WTC11 (cell line): ENCODE results near the gene PIK3C2B. TPM values are rescaled to one million over a fixed set of nuclear protein-coding genes. Genes with fewer than 3 reads are reported as not detected.

ENCODE experiments used
- ATAC-seq: fragments of 200-7000 bp; cut with Tn5 transposase; 2 replicates; pipeline ENCODE4 v1.10.0; 2021; ENCODE audit warnings: mild to moderate bottlenecking, moderate library complexity
- CTCF ChIA-PET: fragments of 300-600 bp; sonication (Branson Sonifier 250); formaldehyde crosslinking; loops from one replicate; lab custom pipeline; 2021; ENCODE audit warnings: antibody characterized with exemption; lab: Charles Lee
- POLR2A ChIA-PET: fragments of 350-600 bp; sonication (Branson Sonifier 250); formaldehyde crosslinking; loops from one replicate; lab custom pipeline; 2021; ENCODE audit warnings: antibody characterized with exemption; lab: Charles Lee
- DNase-seq: peaks from one replicate; pipeline ENCODE4 v3.0.0; 2021; ENCODE audit warnings: low spot score
- H3K27ac Mint-ChIP-seq: 2 replicates; pipeline ENCODE4 v1.8.0; 2021; ENCODE audit warnings: mixed read lengths
- H3K27me3 Mint-ChIP-seq: 2 replicates; pipeline ENCODE4 v1.8.0; 2021; ENCODE audit warnings: low read depth, mild to moderate bottlenecking, moderate library complexity, mixed read lengths
- H3K36me3 Mint-ChIP-seq: 2 replicates; pipeline ENCODE4 v1.8.0; 2021; ENCODE audit warnings: mixed read lengths
- H3K4me1 Mint-ChIP-seq: 2 replicates; pipeline ENCODE4 v1.8.0; 2022; ENCODE audit warnings: mixed read lengths
- H3K4me3 Mint-ChIP-seq: 2 replicates; pipeline ENCODE4 v1.8.0; 2021; ENCODE audit warnings: mild to moderate bottlenecking, moderate library complexity, mixed read lengths
- H3K9me3 Mint-ChIP-seq: 2 replicates; pipeline ENCODE4 v1.8.0; 2021; ENCODE audit warnings: mixed read lengths
- ATF6 ChIP-seq: sonication (generic); formaldehyde crosslinking; IDR thresholded peaks from 2 replicates; pipeline ENCODE4 v1.8.1; 2023; ENCODE audit warnings: mild to moderate bottlenecking, missing genetic modification reagents
- CREB1 ChIP-seq: sonication (generic); formaldehyde crosslinking; IDR thresholded peaks from 2 replicates; pipeline ENCODE4 v1.8.0; 2023; ENCODE audit warnings: mild to moderate bottlenecking, missing genetic modification reagents
- CTCF ChIP-seq: fragments of 200-600 bp; IDR thresholded peaks from 2 replicates; pipeline ENCODE4 v1.8.0; 2022; ENCODE audit warnings: antibody characterized with exemption
- ERG ChIP-seq: fragments of 250-450 bp; sonication (Bioruptor Pico); IDR thresholded peaks from 2 replicates; pipeline ENCODE4 v1.8.0; 2021; ENCODE audit warnings: mild to moderate bottlenecking
- FOXP4 ChIP-seq: sonication (generic); formaldehyde crosslinking; IDR thresholded peaks from 2 replicates; pipeline ENCODE4 v1.8.0; 2022; ENCODE audit warnings: mild to moderate bottlenecking, missing genetic modification reagents
- GTF2I ChIP-seq: fragments of 250-450 bp; sonication (Bioruptor Pico); conservative IDR thresholded peaks from 2 replicates; pipeline ENCODE4 v1.4.0; 2021; ENCODE audit warnings: mild to moderate bottlenecking
- JUN ChIP-seq: sonication (generic); formaldehyde crosslinking; IDR thresholded peaks from 2 replicates; pipeline ENCODE4 v1.8.0; 2023; ENCODE audit warnings: mild to moderate bottlenecking, missing genetic modification reagents
- MAX ChIP-seq: sonication (generic); formaldehyde crosslinking; IDR thresholded peaks from 2 replicates; pipeline ENCODE4 v1.8.0; 2022; ENCODE audit warnings: mild to moderate bottlenecking, missing genetic modification reagents
- MYBL2 ChIP-seq: sonication (generic); formaldehyde crosslinking; IDR thresholded peaks from 2 replicates; pipeline ENCODE4 v1.8.1; 2023; ENCODE audit warnings: mild to moderate bottlenecking, moderate library complexity, missing genetic modification reagents
- NR2C2 ChIP-seq: sonication (generic); formaldehyde crosslinking; IDR thresholded peaks from 2 replicates; pipeline ENCODE4 v1.8.0; 2022; ENCODE audit warnings: mild to moderate bottlenecking, missing genetic modification reagents
- RELA ChIP-seq: sonication (generic); formaldehyde crosslinking; IDR thresholded peaks from 2 replicates; pipeline ENCODE4 v1.8.1; 2022; ENCODE audit warnings: missing genetic modification reagents, mild to moderate bottlenecking, borderline replicate concordance
- SOX15 ChIP-seq: fragments of 250-450 bp; sonication (Bioruptor Pico); IDR thresholded peaks from 2 replicates; pipeline ENCODE4 v1.9.0; 2021; ENCODE audit warnings: mild to moderate bottlenecking
- STAT6 ChIP-seq: sonication (generic); formaldehyde crosslinking; conservative IDR thresholded peaks from 2 replicates; pipeline ENCODE4 v1.8.1; 2023; ENCODE audit warnings: mild to moderate bottlenecking, low read depth, missing genetic modification reagents, moderate library complexity
- TEAD1 ChIP-seq: sonication (generic); formaldehyde crosslinking; IDR thresholded peaks from 2 replicates; pipeline ENCODE4 v1.8.0; 2022; ENCODE audit warnings: mild to moderate bottlenecking, missing genetic modification reagents
- USF1 ChIP-seq: sonication (generic); formaldehyde crosslinking; IDR thresholded peaks from 2 replicates; pipeline ENCODE4 v1.8.0; 2022; ENCODE audit warnings: mild to moderate bottlenecking, missing genetic modification reagents
- ZNF138 ChIP-seq: sonication (generic); formaldehyde crosslinking; conservative IDR thresholded peaks from 2 replicates; pipeline ENCODE4 v1.8.1; 2022; ENCODE audit warnings: mild to moderate bottlenecking, moderate library complexity, missing genetic modification reagents
- ZNF219 ChIP-seq: sonication (generic); formaldehyde crosslinking; IDR thresholded peaks from 2 replicates; pipeline ENCODE4 v1.8.0; 2023; ENCODE audit warnings: missing genetic modification reagents, mild to moderate bottlenecking, borderline replicate concordance
- ZNF281 ChIP-seq: sonication (generic); formaldehyde crosslinking; IDR thresholded peaks from 2 replicates; pipeline ENCODE4 v1.8.0; 2023; ENCODE audit warnings: mild to moderate bottlenecking, missing genetic modification reagents
- ZNF425 ChIP-seq: fragments of 250-450 bp; sonication (Bioruptor Pico); conservative IDR thresholded peaks from 2 replicates; pipeline ENCODE4 v1.9.0; 2021; ENCODE audit warnings: mild to moderate bottlenecking
- total RNA-seq: library from RNA; stranded (reverse); gene quantifications from 3 replicates; pipeline ENCODE4 v1.2.3, GENCODE V29; 2021

The PIK3C2B gene
- total RNA-seq, 1 experiment from 2014 or later = 27.7 TPM

GRCh38 chr1:204478921-204479320 is 15.7 kb downstream of the PIK3C2B start (continued):
- no peak for TF ChIP-seq STAT6 (CRISPR knock-in tag)
- TF ChIP-seq ZNF281 (CRISPR knock-in tag) = no peak
- no peak for TF ChIP-seq MAX (CRISPR knock-in tag)
- no peak for TF ChIP-seq ATF6
- TF ChIP-seq GTF2I (CRISPR knock-in tag) = no peak
- TF ChIP-seq TEAD1 (CRISPR knock-in tag) = no peak
- TF ChIP-seq MYBL2 = no peak
- TF ChIP-seq CTCF = no peak
- TF ChIP-seq ERG (CRISPR knock-in tag) = no peak

GRCh38 chr1:204478172-204478899 is 16.3 kb downstream of the PIK3C2B start:
- H3K27ac Mint-ChIP-seq = 0 out of 2 replicates have a peak overlapping the region, but pooled peaks have one; percentile 8
- peaks cover 68% of the 10 kb centered on the region for H3K4me1 Mint-ChIP-seq
- ATAC-seq (no peak), DNase-seq (no peak)
- ChIA-PET POLR2A (interaction anchor here (1.1 to 1.2 kb wide), 2 partner anchors 16 to 38 kb away, joined by 3 to 4 read pairs; partner anchors contain the start of genes MDM4 and PIK3C2B), CTCF (interaction anchor here (1.0 to 6.2 kb wide), 13 partner anchors 12 to 329 kb away, joined by 3 to 130 read pairs (median 7); partner anchors contain the start of genes GOLT1A, MDM4 and PIK3C2B)
- H3K9me3 Mint-ChIP-seq = no peaks in the 10 kb centered on the region
- H3K27me3 Mint-ChIP-seq = no peaks in the 10 kb centered on the region; the same call in 1 of the 2 replicates
- H3K36me3 Mint-ChIP-seq = no peaks in the 10 kb centered on the region
- H3K4me3 Mint-ChIP-seq = no peak overlapping the region
- TF ChIP-seq SOX15 (CRISPR knock-in tag) (no peak), ZNF425 (no peak), CREB1 (CRISPR knock-in tag) (no peak), JUN (no peak), FOXP4 (CRISPR knock-in tag) (no peak), ZNF219 (CRISPR knock-in tag) (no peak), USF1 (CRISPR knock-in tag) (no peak), ZNF138 (CRISPR knock-in tag) (no peak), RELA (CRISPR knock-in tag) (no peak), NR2C2 (CRISPR knock-in tag) (no peak)
